Neural cell (in vitro differentiated cells): ENCODE data around the gene WBP1.

Source experiments
- EP300 ChIP-seq: fragments of 450-650 bp; conservative IDR thresholded peaks from 2 replicates; pipeline ENCODE4 v1.6.1; 2014; ENCODE audit warnings: antibody characterized with exemption, mild to moderate bottlenecking, moderate library complexity; ENCODE audit not compliant: poor library complexity, severe bottlenecking
- POLR2AphosphoS5 ChIP-seq: IDR thresholded peaks from 2 replicates; pipeline ENCODE4 v1.6.1; 2012
- RAD21 ChIP-seq: fragments of 450-650 bp; conservative IDR thresholded peaks from 2 replicates; pipeline ENCODE4 v1.6.1; 2014; ENCODE audit warnings: antibody characterized with exemption, mild to moderate bottlenecking, moderate library complexity
- TF ChIP-seq, protein P1 (sequence below): fragments of 450-650 bp; IDR thresholded peaks from 2 replicates; pipeline ENCODE4 v1.5.1; 2014; ENCODE audit warnings: antibody characterized with exemption, mild to moderate bottlenecking, moderate library complexity; ENCODE audit not compliant: poor library complexity, severe bottlenecking

DNA sequence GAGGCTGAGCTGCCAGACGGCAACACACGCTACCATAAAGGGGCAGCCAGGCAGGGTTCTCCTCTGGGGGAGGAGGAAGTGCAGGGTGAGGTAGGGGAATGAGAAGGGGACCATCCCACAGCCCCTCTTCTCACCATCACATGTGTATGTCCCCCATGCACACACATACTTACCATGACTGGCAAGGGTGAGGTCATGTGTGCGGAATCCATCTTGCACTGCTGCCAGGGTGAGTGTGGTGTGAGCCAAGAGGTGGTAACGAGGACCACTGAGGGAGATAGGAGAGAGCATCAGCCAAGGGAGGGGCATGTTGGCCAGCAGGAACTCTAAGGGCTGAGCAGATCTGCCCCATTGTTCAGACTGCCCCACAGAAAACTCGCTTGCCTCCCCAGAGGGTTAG, 29.6 kb upstream of the WBP1 start:
- TF ChIP-seq, protein P1, sequence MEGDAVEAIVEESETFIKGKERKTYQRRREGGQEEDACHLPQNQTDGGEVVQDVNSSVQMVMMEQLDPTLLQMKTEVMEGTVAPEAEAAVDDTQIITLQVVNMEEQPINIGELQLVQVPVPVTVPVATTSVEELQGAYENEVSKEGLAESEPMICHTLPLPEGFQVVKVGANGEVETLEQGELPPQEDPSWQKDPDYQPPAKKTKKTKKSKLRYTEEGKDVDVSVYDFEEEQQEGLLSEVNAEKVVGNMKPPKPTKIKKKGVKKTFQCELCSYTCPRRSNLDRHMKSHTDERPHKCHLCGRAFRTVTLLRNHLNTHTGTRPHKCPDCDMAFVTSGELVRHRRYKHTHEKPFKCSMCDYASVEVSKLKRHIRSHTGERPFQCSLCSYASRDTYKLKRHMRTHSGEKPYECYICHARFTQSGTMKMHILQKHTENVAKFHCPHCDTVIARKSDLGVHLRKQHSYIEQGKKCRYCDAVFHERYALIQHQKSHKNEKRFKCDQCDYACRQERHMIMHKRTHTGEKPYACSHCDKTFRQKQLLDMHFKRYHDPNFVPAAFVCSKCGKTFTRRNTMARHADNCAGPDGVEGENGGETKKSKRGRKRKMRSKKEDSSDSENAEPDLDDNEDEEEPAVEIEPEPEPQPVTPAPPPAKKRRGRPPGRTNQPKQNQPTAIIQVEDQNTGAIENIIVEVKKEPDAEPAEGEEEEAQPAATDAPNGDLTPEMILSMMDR: no peak
- TF ChIP-seq POLR2AphosphoS5 (no peak), EP300 (no peak), RAD21 (no peak)
